ENCODE results near the gene NEU4.
"Not testable (repeated sequence)": the region's sequence is repeated elsewhere in the genome, so short reads cannot be mapped to it uniquely, and the experiment has no call there.

The NEU4 gene, protein sequence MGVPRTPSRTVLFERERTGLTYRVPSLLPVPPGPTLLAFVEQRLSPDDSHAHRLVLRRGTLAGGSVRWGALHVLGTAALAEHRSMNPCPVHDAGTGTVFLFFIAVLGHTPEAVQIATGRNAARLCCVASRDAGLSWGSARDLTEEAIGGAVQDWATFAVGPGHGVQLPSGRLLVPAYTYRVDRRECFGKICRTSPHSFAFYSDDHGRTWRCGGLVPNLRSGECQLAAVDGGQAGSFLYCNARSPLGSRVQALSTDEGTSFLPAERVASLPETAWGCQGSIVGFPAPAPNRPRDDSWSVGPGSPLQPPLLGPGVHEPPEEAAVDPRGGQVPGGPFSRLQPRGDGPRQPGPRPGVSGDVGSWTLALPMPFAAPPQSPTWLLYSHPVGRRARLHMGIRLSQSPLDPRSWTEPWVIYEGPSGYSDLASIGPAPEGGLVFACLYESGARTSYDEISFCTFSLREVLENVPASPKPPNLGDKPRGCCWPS

DNA sequence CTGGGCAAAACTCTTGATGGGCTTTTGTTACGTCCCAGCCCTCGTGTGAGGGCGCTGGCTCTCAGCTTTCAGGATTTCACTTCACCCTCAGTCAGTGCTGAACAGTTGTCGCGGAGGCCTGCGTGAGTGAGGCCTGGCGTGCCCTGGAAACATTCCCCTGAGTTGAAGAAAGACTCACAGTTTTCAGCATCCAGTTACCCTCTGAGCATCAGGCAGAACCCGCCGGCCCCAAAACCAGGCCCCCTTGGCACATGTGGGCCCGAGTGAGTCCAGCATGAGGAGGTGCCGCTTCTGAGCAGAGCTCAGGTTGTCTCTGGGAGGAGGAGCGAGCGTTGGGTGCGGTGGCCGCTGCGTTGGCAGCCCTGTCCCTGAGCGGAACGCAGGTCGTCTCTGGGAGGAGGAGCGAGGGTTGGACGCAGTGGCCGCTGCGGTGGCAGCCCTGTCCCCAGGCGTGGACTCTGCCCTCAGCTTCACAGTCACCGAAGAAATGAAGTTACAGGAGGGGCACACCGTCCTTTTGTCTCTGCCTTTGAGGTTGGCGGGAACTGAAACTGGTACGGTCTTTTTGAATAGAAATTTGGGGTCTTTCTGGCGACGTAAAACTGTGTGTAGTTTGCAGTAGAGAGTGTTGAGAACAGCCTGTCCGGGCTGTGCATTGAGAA is at the start of gene NEU4:
NEU4 (plus strand) TSS at position 473 of the 662 bp plus-strand sequence. CDS start 5,292 bp downstream, outside the sequence.
- no peak for DNase-seq (ENCODE audit: low read depth in 1 of 2, low spot score in 1 of 2)

DNA sequence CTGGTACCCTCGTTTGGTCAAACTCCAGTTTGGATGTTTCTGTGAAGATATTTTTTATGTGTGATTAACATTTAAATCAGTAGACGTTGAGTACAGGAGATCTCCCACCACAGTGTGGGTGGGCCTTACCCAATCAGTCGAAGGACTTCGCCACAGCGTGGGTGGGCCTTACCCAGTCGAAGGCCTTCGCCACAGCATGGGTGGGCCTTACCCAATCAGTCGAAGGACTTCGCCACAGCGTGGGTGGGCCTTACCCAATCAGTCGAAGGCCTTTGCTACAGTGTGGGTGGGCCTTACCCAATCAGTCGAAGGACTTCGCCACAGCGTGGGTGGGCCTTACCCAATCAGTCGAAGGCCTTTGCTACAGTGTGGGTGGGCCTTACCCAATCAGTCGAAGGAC is 49.1 kb upstream of the NEU4 start:
- DNase-seq (ENCODE audit: low read depth in 1 of 2, low spot score in 1 of 2): not testable (repeated sequence)

DNA sequence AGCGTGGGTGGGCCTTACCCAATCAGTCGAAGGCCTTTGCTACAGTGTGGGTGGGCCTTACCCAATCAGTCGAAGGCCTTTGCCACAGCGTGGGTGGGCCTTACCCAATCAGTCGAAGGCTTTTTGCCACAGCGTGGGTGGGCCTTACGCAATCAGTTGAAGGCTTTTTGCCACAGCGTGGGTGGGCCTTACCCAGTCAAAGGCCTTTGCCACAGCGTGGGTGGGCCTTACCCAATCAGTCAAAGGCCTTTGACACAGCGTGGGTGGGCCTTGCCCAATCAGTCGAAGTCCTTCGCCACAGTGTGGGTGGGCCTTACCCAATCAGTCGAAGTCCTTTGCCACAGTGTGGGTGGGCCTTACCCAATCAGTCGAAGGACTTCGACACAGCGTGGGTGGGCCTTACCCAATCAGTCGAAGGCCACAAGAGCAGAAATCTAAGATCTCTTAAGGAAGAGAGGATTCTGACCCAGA is 48.7 kb upstream of the NEU4 start:
- DNase-seq (ENCODE audit: low read depth in 1 of 2, low spot score in 1 of 2): no peak

DNA sequence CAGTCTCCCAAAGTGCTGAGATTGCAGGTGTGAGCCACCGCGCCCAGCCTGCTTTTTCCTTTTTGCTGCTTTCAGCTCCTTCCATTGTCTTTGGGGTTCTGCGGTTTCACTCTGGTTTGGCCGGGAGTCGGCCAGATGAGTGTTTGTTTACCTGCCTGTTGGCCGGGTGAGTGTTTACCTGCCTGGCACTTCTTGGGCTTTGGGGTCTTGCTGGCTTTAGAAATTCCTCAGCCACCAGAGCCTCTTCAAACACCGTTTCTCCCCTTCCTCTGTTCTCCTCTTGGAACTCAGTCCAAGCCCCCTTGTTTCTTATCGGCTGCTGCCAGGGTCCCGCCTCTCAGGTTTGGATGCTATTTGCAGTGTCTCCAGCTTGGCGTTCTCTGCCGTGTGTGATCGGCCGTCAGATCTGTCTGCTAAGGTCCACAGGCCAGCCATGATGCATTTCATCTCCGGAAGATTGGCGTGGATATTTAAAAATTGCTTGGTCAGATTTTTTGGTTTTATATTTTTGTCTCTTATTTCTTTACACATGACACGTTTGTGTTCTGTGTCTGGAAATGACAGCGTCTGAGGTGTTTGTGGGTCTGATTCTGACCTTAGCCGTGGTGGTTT is 46.6 kb upstream of the NEU4 start:
- no peak for DNase-seq (ENCODE audit: low read depth in 1 of 2, low spot score in 1 of 2)

DNA sequence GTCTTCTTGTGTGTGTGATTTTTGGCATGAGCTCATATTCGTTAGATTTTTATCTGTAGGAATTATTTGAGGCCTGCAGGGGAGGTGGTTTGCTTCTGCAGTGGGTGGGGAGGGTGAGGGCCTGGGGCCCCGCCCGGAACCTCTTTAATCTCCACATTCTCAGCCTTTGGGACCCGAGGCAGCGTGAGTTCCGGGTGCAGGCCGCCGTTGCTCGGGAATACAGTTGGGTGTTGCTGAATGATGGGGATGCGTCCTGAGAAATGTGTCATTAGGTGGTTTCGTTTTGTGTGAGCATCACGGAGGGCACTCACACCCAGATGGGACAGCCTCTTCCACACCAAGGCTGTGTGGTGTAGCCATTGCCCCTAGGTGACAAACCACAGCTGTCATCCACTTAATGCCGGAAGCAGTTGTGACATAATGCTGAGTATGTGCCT is 46.0 kb upstream of the NEU4 start:
- no peak for DNase-seq (ENCODE audit: low read depth in 1 of 2, low spot score in 1 of 2)

DNA sequence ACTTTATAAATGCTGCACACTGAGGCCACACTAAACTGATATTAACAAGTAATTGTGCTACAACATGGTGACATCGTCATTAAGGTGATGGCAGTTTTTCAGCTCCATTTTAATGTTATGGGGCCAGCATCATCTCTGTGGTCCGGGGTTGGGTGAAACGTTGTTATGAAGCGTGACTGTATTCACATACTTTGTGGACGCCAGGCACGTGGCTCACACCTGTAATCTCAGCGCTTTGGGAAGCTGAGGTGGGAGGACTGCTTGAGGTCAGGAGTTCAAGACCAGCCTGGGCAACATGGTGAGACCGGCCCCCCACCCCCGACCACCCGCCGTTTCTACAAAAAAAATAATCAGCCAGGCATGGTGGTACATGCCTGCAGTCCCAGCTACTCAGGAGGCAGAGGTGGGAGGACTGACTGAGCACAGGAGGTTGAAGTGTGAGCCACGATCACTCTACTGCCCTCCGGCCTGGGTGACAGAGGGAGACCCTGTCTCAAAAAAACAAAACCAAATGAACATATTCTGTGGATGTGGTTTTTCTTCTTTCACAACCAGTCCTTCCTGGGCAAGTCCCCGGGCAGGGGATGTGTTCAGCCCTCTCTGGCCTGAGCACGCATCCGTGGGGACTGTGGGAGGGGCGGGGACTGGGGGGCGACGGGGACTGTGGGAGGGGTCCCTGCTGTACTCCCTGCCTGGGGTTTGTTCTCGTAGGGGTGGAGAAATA is 45.3 kb upstream of the NEU4 start:
- no peak for DNase-seq (ENCODE audit: low read depth in 1 of 2, low spot score in 1 of 2)

DNA sequence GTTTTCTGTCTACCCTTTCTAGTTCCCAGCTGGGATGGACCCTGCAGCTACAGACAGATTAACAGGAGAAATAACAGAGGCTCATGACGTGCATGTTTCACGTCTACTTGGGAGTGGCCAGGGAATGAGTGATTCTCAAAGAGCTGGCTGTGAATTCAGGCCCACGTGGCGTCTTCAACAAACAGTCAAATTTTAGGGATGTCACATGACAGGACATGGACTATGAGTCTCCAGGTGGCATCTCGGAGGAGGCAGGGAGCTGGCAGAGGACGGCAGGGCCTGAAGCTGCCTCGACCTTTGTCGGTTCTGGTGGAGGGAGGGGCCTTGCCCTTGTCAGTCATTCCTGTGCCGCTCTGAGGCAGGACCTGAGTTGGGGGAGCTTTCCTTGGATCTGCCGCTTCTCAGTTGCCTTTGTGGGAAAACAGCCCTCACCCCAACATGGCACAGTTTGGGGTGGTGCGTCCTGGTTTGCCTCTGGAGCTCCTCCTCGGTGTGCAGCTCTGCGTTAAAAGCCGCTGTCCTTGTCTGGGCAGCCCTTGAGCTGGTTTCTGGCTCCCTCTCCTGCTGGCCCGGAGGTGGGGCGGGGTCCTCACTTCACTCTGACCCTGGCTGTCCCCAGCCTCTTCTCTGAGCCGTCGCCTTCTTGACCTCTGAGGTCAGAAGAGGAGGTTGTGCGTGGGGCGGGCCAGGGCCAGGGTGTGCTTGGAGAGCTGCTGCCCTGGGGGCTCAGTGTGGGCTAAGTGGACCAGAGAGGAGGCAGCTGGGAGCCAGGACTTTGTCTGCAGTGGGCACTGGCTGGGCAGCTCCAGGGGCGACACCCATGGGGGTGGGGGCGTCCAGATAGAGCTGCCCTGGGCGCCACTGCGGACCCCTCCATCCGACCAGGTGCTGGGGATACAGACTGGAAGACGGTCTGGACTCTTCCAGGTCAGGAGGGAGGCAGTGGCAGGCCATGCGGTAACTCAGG is 44.4 kb upstream of the NEU4 start:
- DNase-seq (ENCODE audit: low read depth in 1 of 2, low spot score in 1 of 2): no peak

DNA sequence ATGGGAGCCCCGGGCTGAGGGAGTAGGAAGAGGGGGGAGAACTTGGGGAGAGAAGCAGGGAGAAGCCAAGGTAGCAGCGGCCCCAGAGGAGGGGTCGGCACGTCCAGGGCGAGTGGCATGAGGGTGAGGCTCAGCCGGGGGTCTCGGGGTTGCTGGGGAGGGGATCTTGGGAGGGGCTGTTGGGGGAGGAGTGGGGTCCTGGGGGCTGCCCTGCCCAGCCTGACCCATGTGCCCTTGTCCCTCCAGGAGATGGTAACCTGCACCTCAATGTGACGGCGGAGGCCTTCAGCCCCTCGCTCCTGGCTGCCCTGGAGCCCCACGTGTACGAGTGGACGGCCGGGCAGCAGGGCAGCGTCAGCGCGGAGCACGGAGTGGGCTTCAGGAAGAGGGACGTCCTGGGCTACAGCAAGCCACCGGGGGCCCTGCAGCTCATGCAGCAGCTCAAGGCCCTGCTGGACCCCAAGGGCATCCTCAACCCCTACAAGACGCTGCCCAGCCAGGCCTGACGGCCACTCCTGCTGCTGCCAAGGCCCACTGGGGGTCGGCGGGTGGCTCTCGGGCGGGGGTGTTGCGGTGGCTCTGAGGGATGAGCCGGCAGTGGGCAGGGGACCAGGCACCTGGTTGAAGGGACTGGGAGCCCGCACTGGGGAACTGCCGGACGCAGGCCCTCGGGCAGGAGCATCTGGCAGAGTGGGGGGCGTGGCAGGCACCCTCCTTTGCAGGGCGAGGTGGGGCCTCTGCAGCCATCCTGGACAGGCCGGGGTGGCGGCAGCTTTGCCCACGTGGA is 41.3 kb upstream of the NEU4 start:
- no peak for DNase-seq (ENCODE audit: low read depth in 1 of 2, low spot score in 1 of 2)

DNA sequence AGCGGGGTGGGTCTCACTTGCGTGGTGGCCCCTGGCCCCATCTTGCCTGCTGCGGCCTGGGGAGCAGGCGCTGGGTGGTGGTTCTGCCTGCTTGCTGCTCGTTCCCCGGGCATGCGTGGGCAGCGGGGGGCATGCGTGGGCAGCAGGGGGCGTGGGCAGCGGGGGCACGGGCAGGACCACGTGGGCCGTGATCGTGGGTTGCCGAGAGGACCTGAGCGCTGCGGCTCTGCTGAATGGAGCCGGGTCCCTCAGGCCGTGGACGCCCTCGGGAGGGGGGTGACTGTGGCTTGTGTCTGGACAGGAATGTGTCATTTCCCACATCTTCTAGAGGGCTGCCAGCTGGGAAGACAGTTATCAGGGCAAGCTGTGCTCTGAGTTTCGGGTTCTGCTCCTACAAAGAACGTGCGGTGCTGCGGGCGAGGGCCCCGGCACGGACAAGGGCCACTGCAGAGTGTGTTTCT is 40.7 kb upstream of the NEU4 start:
- DNase-seq (ENCODE audit: low read depth in 1 of 2, low spot score in 1 of 2): no peak

DNA sequence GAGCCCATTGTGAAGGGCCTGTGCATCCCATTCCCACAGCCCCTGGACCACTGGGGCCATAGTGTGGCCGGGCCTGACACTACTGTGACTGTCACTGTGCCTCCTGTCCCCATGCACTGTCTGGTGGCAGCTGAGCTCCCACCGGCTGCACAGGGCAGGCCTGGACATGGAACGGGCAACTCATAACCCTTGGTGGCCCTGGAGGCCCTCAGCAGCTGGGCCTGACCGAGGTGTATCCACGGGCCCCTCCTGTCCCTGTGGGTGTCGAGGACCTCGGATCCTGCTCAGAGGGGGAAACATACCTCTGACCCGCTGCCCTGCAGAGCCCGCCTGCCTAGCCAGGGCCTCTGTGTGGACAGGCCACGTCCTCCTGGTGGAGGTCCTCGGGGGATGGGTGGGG is 40.1 kb upstream of the NEU4 start:
- no peak for DNase-seq (ENCODE audit: low read depth in 1 of 2, low spot score in 1 of 2)

DNA sequence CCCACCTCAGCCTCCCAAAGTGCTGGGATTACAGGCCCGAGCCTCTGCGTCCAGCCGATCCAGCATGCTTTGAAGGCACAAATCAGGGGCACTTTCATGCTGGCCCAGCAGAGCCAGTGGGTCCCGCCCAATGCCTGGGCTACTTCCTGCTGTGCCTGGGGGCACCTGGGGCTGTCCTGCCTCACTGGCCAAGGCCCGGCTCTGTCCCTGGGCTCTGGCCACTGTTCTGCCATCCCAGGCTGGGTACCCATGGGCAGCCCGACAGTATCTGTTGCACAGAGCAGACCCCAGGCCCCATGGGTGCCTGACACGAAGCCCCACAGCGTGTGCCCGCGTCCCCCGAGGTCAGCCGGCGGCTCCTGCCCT is 39.2 kb upstream of the NEU4 start:
- no peak for DNase-seq (ENCODE audit: low read depth in 1 of 2, low spot score in 1 of 2)

DNA sequence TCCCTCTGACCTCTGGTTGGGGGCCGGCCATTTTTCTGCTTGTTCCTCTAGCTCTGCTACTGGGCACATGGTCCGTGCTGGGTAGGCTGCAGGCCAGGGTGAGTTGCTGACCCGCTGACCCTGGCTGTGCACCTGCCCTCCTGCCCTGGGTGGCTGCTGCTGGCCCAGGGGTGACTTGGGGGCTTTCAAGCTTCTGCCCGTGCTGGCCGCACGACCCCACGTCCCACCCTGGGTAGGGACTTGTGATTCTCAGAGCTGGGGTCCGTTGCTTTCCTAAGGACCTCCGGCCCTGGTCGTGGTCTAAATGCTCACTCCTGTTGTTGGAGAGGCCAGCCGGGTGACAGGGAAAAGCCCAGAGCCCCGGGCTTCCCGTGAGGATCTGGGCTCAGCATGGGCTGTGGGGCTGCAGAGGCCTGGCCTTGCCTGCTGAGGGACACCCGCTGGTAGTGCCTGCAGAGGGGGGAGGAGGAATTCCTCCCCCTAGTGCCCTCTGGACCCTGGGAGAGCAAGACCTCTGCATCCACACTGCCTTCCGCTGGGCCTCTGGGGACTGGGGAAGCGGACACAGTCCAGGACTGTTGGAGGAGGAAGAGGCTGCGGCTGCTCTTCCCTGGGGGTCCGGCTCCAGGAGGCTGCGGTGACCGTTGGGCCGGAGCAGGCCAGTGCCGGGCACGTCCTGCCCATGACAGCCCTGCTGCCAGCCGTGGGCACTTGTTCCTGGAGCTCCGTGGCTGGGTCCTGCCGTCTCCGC is 38.6 kb upstream of the NEU4 start:
- no peak for DNase-seq (ENCODE audit: low read depth in 1 of 2, low spot score in 1 of 2)

DNA sequence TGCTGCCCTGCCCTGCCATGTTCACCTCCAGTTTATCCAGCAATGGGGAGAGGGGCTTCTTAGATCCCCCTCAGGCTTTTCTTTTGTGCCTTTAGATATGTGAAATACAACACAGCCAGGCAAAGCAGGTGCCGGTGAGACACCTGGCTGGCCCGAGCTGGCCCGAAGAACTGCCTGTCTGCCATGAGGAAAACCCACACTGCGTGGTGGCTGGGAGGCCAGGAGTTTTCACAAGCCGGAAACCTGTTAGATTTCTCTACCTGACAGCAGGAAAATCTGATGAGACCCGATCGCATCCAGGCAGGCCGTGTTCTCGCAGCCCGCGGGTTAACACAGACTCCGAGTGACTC is 38.1 kb upstream of the NEU4 start:
- DNase-seq (ENCODE audit: low read depth in 1 of 2, low spot score in 1 of 2): no peak

DNA sequence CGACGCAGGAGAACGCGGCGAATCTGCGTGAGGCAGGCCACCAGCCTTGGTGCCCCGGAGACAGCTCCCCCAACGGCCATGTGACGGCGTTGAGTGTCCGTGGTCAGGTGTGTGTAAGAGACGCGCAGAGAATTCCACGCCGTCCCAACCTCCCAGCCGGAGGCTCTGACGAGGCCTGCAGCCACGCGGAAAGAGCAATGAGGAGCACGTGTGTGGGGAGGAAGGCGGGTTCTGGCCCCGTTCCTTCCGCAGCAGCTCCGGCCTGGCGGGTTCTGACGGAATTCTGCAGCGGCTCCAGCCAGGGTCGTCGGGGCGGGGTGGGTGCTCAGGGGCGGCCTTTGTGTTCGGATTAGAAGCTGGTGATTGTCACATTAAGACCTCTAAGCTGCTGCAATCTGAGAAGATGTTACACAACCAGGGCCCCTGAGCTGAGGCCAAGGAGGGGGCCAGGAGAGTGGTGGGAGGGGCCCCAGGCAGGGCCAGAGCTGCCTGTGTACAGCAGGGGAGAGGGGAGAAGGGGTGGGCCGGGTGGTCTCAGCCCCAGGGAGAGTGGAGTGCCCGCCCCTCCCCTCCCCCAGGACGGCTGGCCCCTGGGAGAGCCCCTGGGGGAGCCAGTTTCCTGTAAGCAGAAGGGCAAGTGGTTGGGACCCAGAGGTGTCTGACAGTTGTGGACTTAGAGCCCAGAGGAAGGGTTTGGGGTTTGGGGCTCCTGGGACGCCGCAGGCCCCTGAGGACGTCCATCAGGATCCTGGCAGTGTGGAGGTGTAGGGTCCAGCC is 37.5 kb upstream of the NEU4 start:
- DNase-seq (ENCODE audit: low read depth in 1 of 2, low spot score in 1 of 2): no peak

DNA sequence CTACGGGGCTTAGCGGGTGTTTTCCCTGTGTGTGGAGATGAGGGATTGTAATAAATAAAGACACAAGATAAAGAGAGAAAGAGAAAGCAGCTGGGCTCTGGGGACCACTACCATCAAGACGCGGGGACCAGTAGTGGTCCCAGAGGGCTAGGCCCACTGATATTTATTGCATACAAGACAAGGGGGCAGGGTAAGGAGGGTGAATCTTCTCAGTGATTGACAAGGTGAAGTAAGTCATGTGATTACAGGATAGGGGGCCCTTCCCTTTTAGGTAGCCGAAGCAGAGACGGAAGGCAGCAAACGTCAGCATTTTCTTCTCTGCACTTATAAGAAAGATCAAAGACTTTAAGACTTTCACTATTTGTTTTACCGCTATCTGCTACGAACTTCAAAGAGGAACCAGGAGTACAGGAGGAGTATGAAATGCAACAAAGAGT is 36.9 kb upstream of the NEU4 start:
- peak in 1 of 2 donors; percentile 37 for DNase-seq (ENCODE audit: low read depth in 1 of 2, low spot score in 1 of 2)

DNA sequence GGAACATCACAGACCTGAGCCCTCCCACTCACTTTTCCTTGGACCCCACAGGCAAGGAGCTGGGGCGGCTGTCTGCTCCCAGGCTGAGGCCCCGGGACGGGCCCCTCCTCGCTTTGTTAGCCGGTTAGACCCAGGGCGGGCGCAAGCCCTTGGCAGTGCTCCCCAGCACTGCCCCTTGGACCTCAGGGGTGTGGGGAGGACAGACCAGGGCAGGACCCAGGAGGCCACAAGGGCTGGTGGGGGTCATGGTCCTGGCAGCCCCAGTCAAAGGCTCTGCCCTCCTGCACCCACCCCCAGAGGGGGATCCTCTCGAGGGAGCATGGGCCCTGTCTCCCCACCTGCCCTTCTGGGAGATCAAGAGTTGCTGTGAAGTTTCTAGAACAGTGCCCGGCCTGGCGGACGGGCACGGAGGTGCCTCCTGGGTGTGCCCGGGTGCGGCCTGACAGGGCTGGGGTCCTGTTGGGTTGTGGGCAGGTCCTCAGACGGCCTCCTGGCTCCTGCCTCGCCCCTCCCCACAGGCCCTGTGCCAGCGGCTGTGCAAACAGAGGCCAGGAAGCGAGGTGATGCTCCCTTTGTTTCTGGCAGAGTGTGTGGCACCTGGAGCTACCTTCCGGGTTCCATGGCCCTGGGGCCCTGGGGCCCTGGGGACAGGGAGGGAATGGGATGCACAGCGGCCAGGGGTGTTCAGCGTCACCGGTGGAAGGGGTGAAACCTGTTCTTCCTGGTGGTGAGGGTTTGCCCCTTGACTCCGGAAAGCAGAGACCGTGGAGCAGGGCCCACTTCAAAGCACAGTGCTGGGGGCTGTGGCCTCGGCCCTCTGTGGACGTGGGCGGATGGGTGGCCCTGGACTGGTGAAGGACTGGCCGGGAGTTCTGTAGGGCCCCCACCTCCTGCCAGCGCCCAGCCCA is 35.2 kb upstream of the NEU4 start:
- no peak for DNase-seq (ENCODE audit: low read depth in 1 of 2, low spot score in 1 of 2)

Measured in activated CD4-positive, alpha-beta T cell treated with anti-CD3 and anti-CD28 coated beads, Interleukin-2, amount 50 U/mL, for 24 hours (primary cell).